GM21786 (cell line): Measurements from ENCODE around the gene KCTD6.

Experiments used
- ATAC-seq: cut with Tn5 transposase; IDR thresholded peaks from one replicate; pipeline ENCODE4 v1.9.1; 2021; ENCODE audit not compliant: unreplicated experiment

Gene KCTD6

DNA sequence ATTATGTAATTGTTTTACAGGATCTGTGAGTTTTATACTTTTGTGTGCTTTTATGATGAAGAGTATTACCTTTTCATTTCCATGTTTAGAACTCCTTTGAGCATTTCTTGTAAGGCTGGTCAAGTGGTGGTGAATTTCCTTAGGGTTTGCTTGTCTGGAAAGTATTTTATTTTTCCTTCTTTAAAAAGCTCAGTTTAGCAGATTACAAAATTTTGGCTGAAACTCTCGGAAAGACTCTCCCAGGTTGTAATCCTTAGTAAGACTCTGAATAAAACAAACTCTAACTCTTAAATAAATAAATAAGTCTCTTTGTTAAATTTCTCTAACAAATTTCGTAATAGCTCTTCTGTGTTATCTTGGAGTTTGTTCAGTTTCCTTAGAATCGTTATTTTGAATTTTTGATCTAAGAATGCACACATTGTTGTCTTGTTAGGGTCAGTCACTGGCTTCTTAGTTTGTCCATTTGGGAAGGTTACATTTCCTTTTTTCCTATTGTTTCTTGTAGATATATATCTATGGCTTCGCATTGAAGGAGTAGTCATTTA is 59.8 kb downstream of the KCTD6 start:
- no peak for ATAC-seq
